ENCODE data around the gene PNPLA8. TPM values are rescaled to one million over a fixed set of nuclear protein-coding genes. Genes with fewer than 3 reads are reported as not detected.

Gene PNPLA8
- total RNA-seq, 1 donor from 2014 or later = 12.1 TPM

GRCh38 chr7:108449521-108449920 lies 76.4 kb downstream of the PNPLA8 start:
- Mint-ChIP-seq H3K4me1 (peaks cover 65% of the 10 kb centered on the region), H3K27me3 (ENCODE audit: low read depth) (peaks cover 14% of the 10 kb centered on the region), H3K36me3 (ENCODE audit: low read depth) (no peaks in the 10 kb centered on the region), H3K9me3 (no peaks in the 10 kb centered on the region), H3K27ac (ENCODE audit: unreplicated experiment) (peak overlapping the region; percentile 97), H3K4me3 (peak overlapping the region; percentile 83)
- no peak for DNase-seq (ENCODE audit: low read depth, low spot score)
- TF ChIP-seq CTCF (conservative IDR thresholded peaks at IDR 0.05) = no peak

- TF ChIP-seq CTCF (conservative IDR thresholded peaks at IDR 0.05) = no peak
- no peaks in the 10 kb centered on the region for H3K36me3 Mint-ChIP-seq (ENCODE audit: low read depth)
- DNase-seq (ENCODE audit: low read depth, low spot score) = peak; percentile 33
- H3K9me3 Mint-ChIP-seq = no peaks in the 10 kb centered on the region
- peak overlapping the region; percentile 97 for H3K27ac Mint-ChIP-seq (ENCODE audit: unreplicated experiment)
- peaks cover 10% of the 10 kb centered on the region for H3K27me3 Mint-ChIP-seq (ENCODE audit: low read depth)
- H3K4me1 Mint-ChIP-seq = peaks cover 59% of the 10 kb centered on the region
- H3K4me3 Mint-ChIP-seq = peak overlapping the region; percentile 83
Observed at GRCh38 chr7:108448584-108449505, 77.1 kb downstream of the PNPLA8 start.

GRCh38 chr7:108442039-108442568 lies 83.8 kb downstream of the PNPLA8 start:
- DNase-seq (ENCODE audit: low read depth, low spot score) = no peak
- H3K9me3 Mint-ChIP-seq = no peaks in the 10 kb centered on the region
- TF ChIP-seq CTCF (conservative IDR thresholded peaks at IDR 0.05) = no peak
- H3K36me3 Mint-ChIP-seq (ENCODE audit: low read depth) = no peaks in the 10 kb centered on the region
- peaks cover 13% of the 10 kb centered on the region for H3K4me1 Mint-ChIP-seq
- no peak overlapping the region for H3K4me3 Mint-ChIP-seq
- H3K27me3 Mint-ChIP-seq (ENCODE audit: low read depth) = no peaks in the 10 kb centered on the region
- no peak overlapping the region for H3K27ac Mint-ChIP-seq (ENCODE audit: unreplicated experiment)

GRCh38 chr7:108441392-108441955 lies 84.5 kb downstream of the PNPLA8 start:
- H3K9me3 Mint-ChIP-seq = peaks cover 4% of the 10 kb centered on the region
- H3K27ac Mint-ChIP-seq (ENCODE audit: unreplicated experiment) = no peak overlapping the region
- H3K36me3 Mint-ChIP-seq (ENCODE audit: low read depth) = peaks cover 4% of the 10 kb centered on the region
- H3K27me3 Mint-ChIP-seq (ENCODE audit: low read depth) = no peaks in the 10 kb centered on the region
- H3K4me1 Mint-ChIP-seq = peaks cover 13% of the 10 kb centered on the region
- no peak for TF ChIP-seq CTCF (conservative IDR thresholded peaks at IDR 0.05)
- DNase-seq (ENCODE audit: low read depth, low spot score) = no peak
- no peak overlapping the region for H3K4me3 Mint-ChIP-seq

- Mint-ChIP-seq H3K4me3 (no peak overlapping the region), H3K9me3 (peaks cover 4% of the 10 kb centered on the region), H3K27me3 (ENCODE audit: low read depth) (no peaks in the 10 kb centered on the region), H3K27ac (ENCODE audit: unreplicated experiment) (no peak overlapping the region), H3K36me3 (ENCODE audit: low read depth) (peaks cover 4% of the 10 kb centered on the region), H3K4me1 (peaks cover 6% of the 10 kb centered on the region)
- no peak for TF ChIP-seq CTCF (conservative IDR thresholded peaks at IDR 0.05)
- no peak for DNase-seq (ENCODE audit: low read depth, low spot score)
Observed at GRCh38 chr7:108440613-108441012, 85.3 kb downstream of the PNPLA8 start.
